ENCODE data around the gene C1orf50.
"Not testable (repeated sequence)": the region's sequence is repeated elsewhere in the genome, so short reads cannot be mapped to it uniquely, and the experiment has no call there.

Gene C1orf50

GRCh38 chr1:42766741-42767509 lies at the start of gene C1orf50, which contains the start of gene P3H1:
C1orf50 (plus strand) TSS chr1:42767249; CDS start chr1:42767312, 63 bp downstream.
P3H1 (minus strand) TSS chr1:42767028; CDS start chr1:42766971, 57 bp downstream.
- DNase-seq, result peak; percentile 100

- DNase-seq, result no peak
Measured at GRCh38 chr1:42720868-42721267, 46.2 kb upstream of the C1orf50 start.

GRCh38 chr1:42721926-42722325 lies 45.1 kb upstream of the C1orf50 start:
- no peak for DNase-seq

GRCh38 chr1:42722403-42722802 lies 44.6 kb upstream of the C1orf50 start:
- not testable (repeated sequence) for DNase-seq

GRCh38 chr1:42723511-42723910 lies 43.5 kb upstream of the C1orf50 start:
- no peak for DNase-seq

GRCh38 chr1:42725820-42726219 lies 41.2 kb upstream of the C1orf50 start:
- not testable (repeated sequence) for DNase-seq

DNA sequence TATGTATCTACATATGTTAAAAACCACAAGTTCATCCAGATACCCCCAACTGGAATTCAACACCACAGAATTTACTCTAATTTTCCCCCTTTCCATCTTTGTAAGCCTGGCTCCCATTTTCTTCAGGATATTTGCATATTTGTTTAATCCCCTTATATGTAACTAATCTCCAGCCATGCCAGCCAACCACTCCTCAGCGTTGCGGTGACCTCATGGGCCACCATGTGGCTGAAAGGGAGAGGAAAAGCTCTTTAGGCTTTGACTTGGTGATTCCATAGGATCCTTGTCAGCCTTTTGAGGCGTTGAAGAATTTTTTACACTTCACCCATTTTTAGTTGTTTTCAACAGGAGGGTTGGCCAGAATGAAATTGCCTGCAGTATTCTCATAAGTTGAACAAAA lies 37.0 kb upstream of the C1orf50 start:
- no peak for DNase-seq

GRCh38 chr1:42730988-42731387 lies 36.1 kb upstream of the C1orf50 start:
- DNase-seq, result no peak

GRCh38 chr1:42731585-42731984 lies 35.5 kb upstream of the C1orf50 start:
- no peak for DNase-seq

DNA sequence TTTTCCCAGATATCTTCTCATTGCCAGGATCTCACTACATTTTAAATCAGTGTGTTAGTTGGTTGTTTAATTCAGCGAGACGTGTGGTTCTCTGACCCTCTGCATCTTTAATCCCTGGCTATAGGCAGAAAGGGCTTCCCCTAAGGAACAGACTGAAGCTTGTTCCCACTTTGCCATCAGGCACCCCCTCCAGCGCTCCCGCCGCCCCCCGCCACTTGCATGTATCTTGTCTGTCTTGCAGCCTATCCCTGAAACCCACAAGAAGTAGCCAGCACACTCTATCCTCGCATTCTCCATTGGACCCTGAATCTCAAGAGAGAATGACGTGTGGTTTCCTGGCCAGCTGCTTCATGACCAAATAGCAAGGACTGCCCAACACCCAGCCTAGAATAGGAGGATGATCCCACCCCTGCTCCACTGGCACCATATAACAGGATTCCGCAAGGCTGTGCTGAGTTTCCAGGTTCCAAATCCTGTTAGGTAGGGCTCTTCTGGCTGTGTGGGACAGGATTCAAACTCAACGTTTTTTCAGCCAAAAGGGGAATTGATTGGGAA lies 34.8 kb upstream of the C1orf50 start:
- no peak for DNase-seq

- no peak for DNase-seq
Measured at GRCh38 chr1:42733415-42734200, 33.4 kb upstream of the C1orf50 start.

GRCh38 chr1:42734201-42735035 lies 32.6 kb upstream of the C1orf50 start:
- DNase-seq, result no peak

DNA sequence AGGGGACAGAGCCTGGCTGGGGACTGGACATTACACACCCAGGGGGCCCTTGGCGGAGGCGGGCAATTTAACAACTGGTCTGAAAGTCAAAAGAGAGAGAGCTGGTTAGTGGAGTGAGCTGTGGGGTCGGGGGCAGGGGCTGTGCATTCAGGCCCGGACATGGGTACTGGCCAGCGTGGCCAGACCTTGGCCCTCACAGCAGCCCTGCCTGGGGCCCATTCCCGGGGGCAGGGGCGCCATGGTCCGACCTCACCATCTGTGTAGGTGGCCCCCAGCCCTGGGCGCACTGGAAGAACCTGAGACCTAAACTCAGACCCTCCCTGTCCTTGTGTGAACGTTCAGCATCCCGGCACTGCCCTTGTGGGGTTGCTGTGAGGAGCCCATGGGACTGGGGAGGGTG lies 32.0 kb upstream of the C1orf50 start:
- DNase-seq, result no peak

DNA sequence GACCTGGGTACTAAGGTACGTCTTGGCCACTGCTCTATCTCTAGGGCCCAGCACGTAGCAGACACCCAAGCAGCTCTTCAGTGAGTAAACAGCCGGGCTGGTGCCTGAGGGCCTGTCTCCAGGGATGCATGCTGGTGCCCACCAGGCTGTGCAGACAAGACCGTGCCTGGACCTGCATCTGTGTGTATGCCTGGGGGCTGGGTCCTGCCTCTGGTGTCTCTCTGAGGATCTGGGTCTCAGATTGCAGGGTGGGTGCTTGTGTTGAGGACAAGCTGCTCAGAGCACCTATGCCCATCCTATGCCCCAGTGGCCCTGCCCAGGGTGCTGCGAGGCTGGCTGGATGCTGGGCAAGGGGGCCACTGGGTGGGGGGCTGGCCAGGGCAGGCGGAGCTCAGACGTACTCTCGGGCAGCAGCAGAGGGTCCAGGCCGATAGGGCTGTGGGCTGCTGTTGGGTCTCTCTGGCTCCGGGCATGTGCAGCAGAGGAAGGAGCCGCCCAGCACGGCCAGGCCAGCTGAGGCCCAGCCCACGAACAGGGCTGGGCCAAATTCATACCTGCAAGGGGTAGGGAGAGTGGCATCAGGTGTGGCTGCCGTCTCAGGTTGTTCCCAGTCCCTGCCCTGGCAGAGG lies 31.5 kb upstream of the C1orf50 start:
- DNase-seq, result no peak

DNA sequence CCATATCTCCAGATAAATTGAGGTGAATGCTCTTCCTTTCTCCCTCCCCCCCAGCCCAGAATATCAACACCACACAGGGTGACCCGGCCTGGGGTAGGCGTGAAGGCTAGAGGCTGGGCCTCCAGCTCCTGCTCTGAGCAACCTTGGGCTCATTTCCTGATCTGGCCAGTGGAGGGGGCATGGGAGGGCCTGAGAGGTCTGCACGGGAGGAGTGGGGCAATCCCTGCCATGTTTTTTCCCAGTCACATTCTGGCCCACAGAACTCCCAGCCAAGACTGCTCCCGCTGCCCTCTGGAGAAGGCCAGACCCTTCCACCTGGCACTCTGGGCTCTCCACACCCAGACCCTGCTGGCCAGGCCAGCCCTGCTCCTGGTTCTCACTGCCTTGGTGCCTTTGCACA lies 30.9 kb upstream of the C1orf50 start:
- DNase-seq, result no peak

- no peak for DNase-seq
Measured at GRCh38 chr1:42736571-42737200, 30.4 kb upstream of the C1orf50 start.

- DNase-seq, result no peak
Measured at GRCh38 chr1:42737257-42737656, 29.8 kb upstream of the C1orf50 start.

GRCh38 chr1:42737986-42738677 lies 28.9 kb upstream of the C1orf50 start:
- no peak for DNase-seq

GRCh38 chr1:42738678-42739226 lies 28.3 kb upstream of the C1orf50 start:
- no peak for DNase-seq

- no peak for DNase-seq
Measured at GRCh38 chr1:42739753-42740700, 27.0 kb upstream of the C1orf50 start, which contains the start of gene CLDN19. CLDN19 (minus strand) TSS chr1:42740236; CDS start chr1:42740063, 173 bp downstream.
